ENCODE measurements around the gene ERO1A. TPM values are rescaled to one million over a fixed set of nuclear protein-coding genes. Genes with fewer than 3 reads are reported as not detected.

Gene ERO1A
- total RNA-seq, 1 donor from 2014 or later = 31.5 TPM

DNA sequence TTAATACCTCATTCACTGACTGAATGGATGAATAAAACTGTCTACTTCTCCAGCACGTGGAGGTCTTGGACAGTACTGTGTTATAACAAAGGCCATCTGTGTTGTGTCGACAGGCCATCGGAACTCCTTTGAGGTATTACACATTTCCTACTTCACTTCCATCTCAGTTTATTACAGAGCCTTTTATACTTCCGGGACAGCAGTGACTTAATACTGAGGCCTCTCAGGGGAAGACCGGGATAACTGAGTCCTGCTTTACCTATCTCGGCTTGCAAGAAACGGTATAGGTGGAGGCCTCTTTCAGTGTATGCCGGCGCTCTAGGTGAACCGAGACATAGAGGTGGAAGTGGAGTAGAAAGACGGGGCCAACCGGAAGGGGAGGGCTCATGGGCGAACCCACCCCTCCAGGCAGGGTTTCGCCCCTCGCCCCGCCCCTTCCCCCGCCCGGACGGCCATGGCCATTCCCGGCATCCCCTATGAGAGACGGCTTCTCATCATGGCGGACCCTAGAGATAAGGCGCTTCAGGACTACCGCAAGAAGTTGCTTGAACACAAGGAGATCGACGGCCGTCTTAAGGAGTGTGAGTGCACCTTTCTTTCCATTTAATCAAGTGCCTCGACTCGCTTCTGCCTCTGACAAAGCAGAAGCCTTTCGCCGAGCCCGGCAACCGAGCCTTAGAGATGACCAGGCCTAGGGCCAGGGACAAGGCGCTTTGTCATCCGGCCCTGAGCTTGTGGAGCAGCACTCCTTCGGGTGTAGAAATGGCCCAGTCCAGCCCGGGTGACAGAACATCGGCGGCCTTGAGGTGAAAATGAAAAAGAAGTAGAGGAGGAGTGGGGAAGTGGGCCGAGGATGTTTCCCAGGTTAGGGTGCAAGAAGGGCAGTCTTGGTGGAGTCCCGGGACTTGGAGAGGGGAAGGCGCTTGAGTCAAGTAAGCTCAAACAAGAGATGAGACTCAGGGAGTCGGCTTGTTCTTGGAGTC, 11.7 kb upstream of the ERO1A start, which contains the start of gene PSMC6:
PSMC6 (plus strand) TSS at position 477 of the 983 bp plus-strand sequence; CDS start at position 497, 20 bp downstream.
- Mint-ChIP-seq H3K27ac (peak within 1 kb of the TSS; percentile 98), H3K9me3 (no peaks in the 10 kb centered on the region), H3K4me3 (peak within 1 kb of the TSS; percentile 99), H3K4me1 (peaks cover 25% of the 10 kb centered on the region), H3K36me3 (ENCODE audit: low read depth) (peaks cover 50% of the 10 kb centered on the region), H3K27me3 (peaks cover 2% of the 10 kb centered on the region)
- POLR2A ChIA-PET = interaction anchor here (0.6 to 1.3 kb wide), 8 partner anchors 9 to 155 kb away, joined by 3 to 6 read pairs (median 3); partner anchors contain the start of genes ERO1A and TXNDC16
- CTCF ChIA-PET = no interaction called here
- intact Hi-C loops (cut with micrococcal nuclease) = loop anchor here (1.0 to 5.0 kb wide), 9 partner anchors 11 to 1689 kb away; partner anchors contain the start of genes DDHD1, ERO1A, GNPNAT1 and GPR137C
- ATAC-seq (ENCODE audit: low read depth) (peak; percentile 99), DNase-seq (peak; percentile 85)
- TF ChIP-seq, protein P1, sequence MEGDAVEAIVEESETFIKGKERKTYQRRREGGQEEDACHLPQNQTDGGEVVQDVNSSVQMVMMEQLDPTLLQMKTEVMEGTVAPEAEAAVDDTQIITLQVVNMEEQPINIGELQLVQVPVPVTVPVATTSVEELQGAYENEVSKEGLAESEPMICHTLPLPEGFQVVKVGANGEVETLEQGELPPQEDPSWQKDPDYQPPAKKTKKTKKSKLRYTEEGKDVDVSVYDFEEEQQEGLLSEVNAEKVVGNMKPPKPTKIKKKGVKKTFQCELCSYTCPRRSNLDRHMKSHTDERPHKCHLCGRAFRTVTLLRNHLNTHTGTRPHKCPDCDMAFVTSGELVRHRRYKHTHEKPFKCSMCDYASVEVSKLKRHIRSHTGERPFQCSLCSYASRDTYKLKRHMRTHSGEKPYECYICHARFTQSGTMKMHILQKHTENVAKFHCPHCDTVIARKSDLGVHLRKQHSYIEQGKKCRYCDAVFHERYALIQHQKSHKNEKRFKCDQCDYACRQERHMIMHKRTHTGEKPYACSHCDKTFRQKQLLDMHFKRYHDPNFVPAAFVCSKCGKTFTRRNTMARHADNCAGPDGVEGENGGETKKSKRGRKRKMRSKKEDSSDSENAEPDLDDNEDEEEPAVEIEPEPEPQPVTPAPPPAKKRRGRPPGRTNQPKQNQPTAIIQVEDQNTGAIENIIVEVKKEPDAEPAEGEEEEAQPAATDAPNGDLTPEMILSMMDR (IDR thresholded peaks at IDR 0.05) = no peak

DNA sequence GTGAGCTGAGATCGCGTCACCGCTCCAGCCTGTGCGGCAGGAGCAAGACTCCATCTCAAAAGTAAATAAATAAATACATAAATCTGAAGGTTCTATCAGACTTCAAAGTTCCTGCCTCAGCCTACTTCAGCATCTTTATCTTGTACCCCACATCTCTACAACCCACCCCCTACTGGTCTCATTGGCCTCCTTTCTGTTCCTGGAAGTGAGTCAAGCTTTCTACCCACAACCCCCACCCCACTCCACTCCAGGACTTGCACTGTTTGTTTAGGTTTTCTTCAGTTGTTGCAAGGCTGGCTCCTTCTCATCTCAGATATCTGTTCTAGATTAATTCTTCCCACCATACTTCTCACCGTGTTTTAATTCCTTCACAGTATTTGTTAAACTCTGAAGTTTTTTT, 10.9 kb upstream of the ERO1A start:
- Mint-ChIP-seq H3K4me1 (peaks cover 25% of the 10 kb centered on the region), H3K36me3 (ENCODE audit: low read depth) (peaks cover 43% of the 10 kb centered on the region), H3K9me3 (no peaks in the 10 kb centered on the region), H3K27ac (peak overlapping the region; percentile 98), H3K4me3 (peak overlapping the region; percentile 99), H3K27me3 (peaks cover 2% of the 10 kb centered on the region)
- DNase-seq (no peak), ATAC-seq (ENCODE audit: low read depth) (no peak)
- CTCF ChIA-PET = no interaction called here
- intact Hi-C loops (cut with micrococcal nuclease) = loop anchor here (2.0 to 5.0 kb wide), 4 partner anchors 36 to 859 kb away; partner anchors contain the start of genes DDHD1 and GNPNAT1
- TF ChIP-seq, protein P1 (IDR thresholded peaks at IDR 0.05) = no peak
- POLR2A ChIA-PET = interaction anchor here (0.7 to 1.3 kb wide), 2 partner anchors 23 to 25 kb away, joined by 3 read pairs; no protein-coding TSS in a partner anchor

DNA sequence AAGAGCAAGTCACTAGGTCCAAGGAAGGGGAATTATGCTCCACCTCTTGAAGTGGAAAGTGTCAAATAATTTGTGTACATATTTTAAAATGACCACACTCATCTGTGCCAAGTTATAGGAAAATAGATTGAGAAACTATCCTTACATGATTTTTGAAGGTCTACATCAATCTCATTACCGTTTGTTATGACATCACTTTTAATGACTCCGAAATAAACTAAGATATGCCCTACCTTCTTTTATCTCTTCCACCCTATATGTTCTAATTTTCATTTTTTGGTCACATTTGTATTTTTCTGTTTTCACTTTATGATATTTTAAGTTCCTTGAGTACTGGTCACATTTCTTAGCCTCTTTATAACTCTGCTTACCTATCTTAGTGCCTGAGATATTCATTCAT, 8.3 kb upstream of the ERO1A start:
- no peaks in the 10 kb centered on the region for H3K9me3 Mint-ChIP-seq
- TF ChIP-seq, protein P1 (IDR thresholded peaks at IDR 0.05) = no peak
- ATAC-seq (ENCODE audit: low read depth) = no peak
- H3K4me1 Mint-ChIP-seq = peaks cover 27% of the 10 kb centered on the region
- peaks cover 2% of the 10 kb centered on the region for H3K27me3 Mint-ChIP-seq
- no peak overlapping the region for H3K4me3 Mint-ChIP-seq
- no peak overlapping the region for H3K27ac Mint-ChIP-seq
- CTCF ChIA-PET = no interaction called here
- no peak for DNase-seq
- H3K36me3 Mint-ChIP-seq (ENCODE audit: low read depth) = peaks cover 17% of the 10 kb centered on the region
- intact Hi-C loops (cut with micrococcal nuclease) = no loop called here
- POLR2A ChIA-PET = interaction anchor here (0.5 kb wide), 1 partner anchor 39 kb away, joined by 3 read pairs; no protein-coding TSS in a partner anchor

DNA sequence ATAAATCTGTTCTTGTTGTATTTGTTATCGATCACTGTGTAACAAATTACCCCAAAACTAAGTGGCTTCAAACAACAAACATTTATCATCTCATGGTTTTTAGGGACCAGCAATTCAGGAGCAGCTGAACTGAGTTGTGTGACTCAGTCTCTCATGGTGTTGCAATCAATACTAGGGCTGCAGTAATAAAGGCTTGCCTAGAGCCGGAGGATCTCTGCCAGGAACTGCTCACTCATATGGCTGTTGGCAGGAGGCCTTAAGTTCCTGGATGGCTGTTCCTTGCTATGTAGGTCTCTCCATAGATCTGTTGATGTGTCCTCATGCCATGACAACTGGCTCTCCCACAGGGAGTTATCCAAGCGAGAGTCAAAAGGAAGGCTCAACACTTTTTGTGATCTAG, 7.9 kb upstream of the ERO1A start:
- Mint-ChIP-seq H3K27me3 (peaks cover 2% of the 10 kb centered on the region), H3K36me3 (ENCODE audit: low read depth) (peaks cover 14% of the 10 kb centered on the region), H3K27ac (no peak overlapping the region), H3K9me3 (no peaks in the 10 kb centered on the region), H3K4me3 (no peak overlapping the region), H3K4me1 (peaks cover 23% of the 10 kb centered on the region)
- ATAC-seq (ENCODE audit: low read depth) (no peak), DNase-seq (no peak)
- ChIA-PET CTCF (no interaction called here), POLR2A (no interaction called here)
- TF ChIP-seq, protein P1 (IDR thresholded peaks at IDR 0.05) = no peak
- intact Hi-C loops (cut with micrococcal nuclease) = no loop called here

DNA sequence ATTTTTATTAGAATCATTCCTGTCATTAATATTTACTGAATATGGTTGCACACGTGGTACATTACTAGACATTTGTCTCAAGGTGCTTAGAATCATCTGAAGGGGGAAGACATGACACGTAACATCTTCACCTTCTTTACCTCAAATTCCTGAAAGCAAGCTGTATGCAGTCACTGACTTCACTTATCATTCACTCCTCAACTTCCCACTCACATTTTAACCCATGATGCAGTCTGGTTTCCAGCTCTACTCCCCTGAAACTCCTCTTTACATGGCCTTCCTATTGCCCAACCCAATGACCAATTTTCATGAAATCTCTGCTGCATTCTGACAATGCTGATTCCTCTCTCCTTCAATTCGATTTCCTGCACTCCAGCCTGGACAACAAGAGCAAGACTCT, 5.9 kb upstream of the ERO1A start:
- POLR2A ChIA-PET = interaction anchor here (0.6 to 0.7 kb wide), 2 partner anchors 17 to 28 kb away, joined by 3 to 6 read pairs; partner anchors contain the start of gene STYX
- no peak overlapping the region for H3K4me3 Mint-ChIP-seq
- TF ChIP-seq, protein P1 (IDR thresholded peaks at IDR 0.05) = no peak
- CTCF ChIA-PET = no interaction called here
- no peaks in the 10 kb centered on the region for H3K9me3 Mint-ChIP-seq
- ATAC-seq (ENCODE audit: low read depth) = no peak
- peaks cover 3% of the 10 kb centered on the region for H3K4me1 Mint-ChIP-seq
- no peak overlapping the region for H3K27ac Mint-ChIP-seq
- peaks cover 2% of the 10 kb centered on the region for H3K27me3 Mint-ChIP-seq
- intact Hi-C loops (cut with micrococcal nuclease) = no loop called here
- H3K36me3 Mint-ChIP-seq (ENCODE audit: low read depth) = no peaks in the 10 kb centered on the region
- no peak for DNase-seq
